GM18873 (cell line): Measurements from ENCODE around the gene TPRG1L.

ENCODE experiments used
- ATAC-seq: cut with Tn5 transposase; IDR thresholded peaks from one replicate; pipeline ENCODE4 v1.9.1; 2021; ENCODE audit warnings: mild to moderate bottlenecking, moderate library complexity, moderate number of reproducible peaks; ENCODE audit not compliant: unreplicated experiment, low FRiP score

Gene TPRG1L

DNA sequence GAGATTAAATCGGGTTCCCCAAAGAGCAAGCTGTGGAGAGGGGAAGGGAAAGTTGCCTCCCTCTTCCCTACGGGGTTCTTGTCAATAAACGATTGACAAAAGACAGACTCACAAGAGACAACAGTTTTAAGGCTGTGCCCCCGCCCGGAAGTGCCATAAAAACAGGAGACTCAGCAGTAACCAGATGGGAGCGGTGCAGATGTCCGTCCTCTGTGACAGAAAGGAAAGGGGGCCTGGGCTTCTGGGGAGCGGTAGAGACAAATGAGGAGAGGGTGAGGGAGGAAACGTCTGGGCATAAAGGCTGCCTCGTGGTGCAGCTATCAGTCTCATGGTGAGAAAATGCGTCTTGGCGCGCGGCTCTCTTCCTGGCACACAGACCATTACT lies 33.4 kb downstream of the TPRG1L start:
- no peak for ATAC-seq

DNA sequence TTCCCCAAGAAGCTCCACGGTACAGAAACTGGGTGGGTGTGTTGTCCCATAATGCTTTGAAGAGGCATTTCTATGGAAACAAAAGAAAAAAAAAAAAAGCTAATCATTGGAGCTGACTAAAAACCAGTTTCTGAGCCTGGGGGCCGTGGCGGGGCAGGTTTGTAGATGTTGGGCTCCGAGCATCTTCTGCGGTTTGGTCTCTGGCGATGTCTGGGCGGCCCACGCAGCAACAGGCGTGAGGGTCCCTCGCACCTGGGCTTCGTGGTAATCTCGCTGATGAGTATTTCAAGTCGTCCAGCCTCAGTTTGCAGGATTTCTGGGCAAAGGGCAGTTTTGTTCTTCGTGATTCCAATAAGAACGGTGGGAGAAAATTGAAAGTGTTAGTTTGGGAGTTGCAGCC lies 34.3 kb downstream of the TPRG1L start:
- no peak for ATAC-seq

DNA sequence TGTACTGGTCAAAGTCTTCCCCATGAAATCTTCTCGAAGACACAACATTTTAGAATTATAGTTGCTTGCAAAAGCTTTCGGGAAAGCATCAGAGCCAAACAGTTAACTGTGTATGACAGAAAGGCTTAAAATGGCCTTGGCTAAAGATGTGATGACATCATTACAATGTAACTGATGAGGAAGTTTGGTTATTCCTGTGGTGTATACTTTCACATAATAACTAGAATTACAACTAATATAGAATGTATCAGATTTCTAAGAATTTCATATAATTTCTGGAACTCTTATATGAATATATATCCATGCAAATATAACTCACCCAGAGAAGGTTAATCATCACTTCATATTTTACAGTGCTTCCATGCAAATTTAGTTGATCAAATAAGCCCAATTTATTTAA lies 35.9 kb downstream of the TPRG1L start:
- ATAC-seq, result no peak

DNA sequence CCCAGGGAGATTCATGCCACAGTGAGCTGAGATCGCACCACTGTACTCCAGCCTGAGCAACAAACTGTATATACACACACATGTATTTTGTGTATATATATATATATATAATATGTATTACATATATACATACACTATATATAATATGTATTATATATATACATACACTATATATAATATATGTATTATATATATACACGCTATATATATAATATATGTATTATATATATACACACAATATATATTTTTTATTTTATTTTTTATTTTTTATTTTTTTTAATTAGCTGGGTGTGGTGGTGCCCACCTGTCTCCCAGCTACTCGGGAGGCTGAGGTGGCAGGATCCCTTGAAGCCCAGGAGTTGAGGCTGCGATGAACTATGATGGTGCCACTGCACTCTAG lies 36.8 kb downstream of the TPRG1L start:
- no peak for ATAC-seq

DNA sequence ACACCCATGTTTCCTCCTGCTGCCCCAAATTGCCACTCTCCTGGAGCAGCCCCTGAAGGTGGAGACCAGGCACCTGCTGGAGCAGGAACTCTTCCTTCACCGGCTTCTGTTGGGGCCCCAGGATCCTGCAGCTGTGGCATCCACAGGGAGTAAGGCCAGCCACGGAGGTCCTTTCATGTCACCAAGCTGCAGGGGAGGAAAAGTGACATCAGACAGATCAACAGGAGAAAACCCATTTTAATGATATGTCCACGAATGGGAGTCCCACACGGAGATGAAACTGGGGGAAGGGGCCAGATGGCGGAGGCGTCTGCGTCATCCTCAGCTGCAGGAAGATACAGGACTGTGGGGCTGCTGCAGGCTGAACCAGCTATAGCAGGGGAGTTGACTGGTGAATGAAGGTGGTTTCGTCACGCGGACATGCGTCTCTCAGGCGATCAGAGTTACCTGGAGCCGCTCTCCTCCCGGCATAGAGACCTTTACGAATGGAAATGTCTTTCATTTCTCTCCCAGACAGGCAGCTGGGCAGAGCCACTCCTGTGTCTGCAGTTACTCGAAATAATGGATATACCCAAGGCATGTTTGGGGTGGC lies 37.4 kb downstream of the TPRG1L start:
- no peak for ATAC-seq

DNA sequence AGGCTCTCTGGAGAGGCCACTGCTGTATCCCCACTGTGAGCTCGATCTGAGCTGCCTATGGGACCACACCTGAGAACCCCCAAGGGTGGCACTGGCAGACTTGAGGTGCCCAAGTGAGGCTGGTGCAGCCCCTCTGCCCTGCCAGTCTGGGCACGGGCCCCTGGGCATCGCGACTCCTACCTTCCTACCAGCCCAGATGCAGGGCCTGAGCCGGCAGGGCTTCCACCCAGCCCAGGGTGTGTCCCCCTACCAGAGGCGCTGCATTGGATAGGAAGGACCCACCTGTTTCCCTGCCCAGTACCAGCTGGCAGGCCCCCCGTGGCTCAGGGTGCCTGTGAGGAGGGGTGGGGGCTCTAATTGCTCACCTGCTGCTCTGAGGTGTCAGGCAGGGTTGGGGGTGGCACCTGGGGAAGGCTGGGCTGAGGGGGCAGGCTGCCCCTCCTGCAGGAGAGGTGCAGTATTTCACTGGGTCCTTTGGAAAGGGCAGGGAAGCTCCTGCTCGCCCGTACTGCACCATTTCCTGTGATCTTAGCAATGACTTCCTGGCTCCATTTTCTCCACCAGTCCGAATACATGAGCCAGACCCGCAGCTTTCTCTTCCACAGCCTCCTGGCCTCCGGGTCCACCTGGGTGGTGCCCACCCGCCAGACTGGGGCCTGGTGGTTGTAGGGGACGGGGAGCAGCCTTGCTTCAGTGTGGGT lies 39.3 kb downstream of the TPRG1L start:
- ATAC-seq, result no peak

DNA sequence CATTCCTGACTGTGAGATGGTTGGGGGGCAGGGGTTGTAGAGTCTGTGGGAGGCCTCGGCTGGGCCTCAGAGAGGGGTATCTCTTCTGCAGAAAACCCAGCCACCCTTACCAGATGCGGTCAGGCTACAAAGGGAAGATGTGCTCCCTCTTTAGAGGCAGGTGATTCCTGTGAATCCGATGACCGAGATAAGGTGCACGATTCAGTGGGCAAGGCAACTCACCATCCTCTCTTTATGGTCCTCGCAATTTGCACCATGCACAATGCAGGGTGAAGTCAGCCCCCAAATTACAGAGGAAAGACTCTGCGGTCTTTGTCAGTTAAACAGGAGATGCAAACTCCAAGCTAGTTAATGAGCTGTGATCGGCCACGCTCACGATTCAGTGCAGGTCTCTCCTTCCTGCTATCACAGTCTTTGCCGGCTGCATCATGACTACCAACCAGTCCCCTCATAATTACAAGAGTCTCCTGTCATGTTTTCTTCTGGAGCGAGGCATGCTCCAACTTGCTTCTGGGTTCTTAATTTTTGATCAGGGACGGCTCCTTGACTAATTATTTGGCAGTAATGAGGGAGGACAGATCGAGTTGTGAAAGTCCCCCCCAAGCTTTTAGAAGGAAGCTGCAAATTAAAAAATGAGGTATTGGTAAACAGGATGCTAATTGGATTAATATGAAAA lies 40.0 kb downstream of the TPRG1L start:
- ATAC-seq, result no peak

DNA sequence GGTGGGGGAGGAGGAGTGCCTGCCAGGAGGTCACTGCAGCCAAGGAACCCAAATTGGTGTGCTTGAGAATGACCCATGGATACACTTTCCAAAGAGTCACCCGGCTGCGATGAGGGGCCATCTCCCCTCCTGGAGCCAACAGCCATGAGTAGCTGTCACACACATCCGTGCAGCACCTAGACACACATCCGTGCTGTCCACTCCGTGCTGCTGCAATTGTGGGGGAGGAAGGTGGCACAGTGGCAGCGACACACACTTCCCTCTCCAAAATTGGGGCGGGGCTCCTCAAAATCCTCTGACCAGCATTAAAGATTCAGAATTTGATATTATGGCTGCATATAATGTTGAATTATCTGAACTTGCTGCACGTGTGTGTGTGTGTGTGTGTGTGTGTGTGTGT lies 43.3 kb downstream of the TPRG1L start:
- ATAC-seq, result no peak

DNA sequence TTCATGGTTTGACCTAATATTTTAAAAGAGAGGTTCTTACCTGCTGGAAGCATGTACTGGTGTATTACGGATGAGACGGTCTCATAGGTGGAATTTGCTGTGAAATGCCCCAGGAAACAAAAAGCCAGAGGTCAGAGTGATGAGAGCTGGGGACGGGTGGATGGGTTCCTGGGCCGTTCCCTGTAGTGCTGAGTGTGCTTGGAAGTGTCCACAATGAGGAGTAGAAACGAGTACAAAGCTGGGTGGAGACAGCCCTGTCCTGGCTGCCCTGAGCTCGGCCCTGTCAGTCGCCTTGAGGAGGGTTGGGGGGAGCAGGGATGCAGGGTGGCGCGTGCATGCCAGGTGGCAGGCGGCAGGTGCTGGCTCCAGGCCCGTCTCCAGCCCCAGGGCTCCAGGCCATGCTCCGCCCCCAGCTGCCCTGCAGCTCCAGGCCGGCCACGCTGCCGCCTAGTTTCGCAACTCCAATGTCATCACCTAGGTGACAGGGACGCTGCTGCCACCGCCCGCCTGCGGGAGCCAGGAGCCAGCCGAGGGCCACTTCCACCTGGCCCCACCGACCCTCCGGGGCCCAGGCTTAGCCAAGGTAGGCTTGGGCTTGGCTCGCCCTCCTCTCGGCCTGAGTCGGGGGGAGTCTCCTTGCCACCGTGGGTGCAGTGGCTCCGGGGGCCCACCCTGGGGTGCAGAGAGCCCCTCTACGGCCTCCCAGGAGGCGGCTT lies 43.9 kb downstream of the TPRG1L start:
- ATAC-seq, result no peak

DNA sequence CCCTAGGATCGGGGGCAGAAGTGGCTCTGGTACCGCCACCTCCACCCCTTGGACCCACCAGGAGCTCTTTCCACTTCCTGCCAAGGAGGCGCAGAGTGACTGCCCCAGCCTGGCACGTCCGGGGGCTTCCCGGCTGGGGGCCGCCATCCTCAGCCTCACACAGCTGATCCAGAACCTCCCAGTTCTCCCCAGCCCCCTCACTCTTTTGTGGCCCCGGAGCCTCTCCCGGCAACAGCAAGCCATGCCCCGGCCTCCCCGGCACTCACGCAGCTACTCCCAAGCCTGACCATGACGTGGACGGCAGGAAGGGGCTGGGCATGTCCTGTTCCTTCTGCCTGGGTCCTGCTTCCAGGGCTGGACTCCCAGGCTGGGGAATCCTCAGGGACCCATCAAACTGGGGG lies 44.6 kb downstream of the TPRG1L start:
- ATAC-seq, result no peak

DNA sequence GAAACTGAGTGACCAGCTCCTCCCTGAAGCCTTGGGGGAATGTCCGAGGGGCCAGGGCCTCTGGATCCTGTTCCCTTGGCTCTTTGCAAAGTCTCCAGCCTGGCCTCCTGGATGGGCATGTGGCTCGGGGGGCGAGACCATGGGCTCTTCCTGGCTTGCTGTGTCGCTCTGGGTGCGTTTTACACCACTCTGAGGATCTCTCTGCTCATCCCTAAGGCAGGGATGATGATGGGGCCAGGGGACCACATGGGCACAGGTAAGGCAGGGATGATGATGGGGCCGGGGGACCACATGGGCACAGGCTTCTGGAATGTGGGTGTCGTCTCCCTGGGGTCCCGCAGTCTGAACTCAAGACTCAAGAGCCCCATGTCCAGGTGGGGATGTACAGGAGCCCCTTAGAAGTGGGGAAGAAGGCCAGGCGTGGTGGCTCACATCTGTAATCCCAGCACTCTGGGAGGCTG lies 45.2 kb downstream of the TPRG1L start:
- ATAC-seq, result no peak

DNA sequence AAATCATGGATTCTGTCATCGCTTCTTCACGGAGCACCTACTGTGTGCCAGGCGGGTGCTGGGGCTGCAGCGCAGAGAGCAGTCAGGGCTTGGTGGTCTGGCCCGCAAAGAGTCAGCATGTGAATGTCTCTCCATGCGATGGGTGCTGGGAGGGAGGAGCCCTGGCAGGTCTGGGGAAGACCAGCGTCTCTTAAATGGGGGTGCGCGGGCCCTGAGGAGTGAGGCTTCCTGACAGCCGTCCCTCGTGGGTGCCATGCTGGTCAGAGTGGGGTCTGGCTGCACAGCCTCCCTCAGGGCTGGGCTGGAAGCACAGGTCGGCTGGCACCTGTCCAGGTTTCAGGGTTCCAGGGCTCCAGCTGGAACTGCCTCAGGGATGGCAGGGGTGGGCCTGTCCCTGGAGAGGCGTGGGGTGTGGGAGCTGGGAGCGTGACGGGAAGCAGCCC lies 46.0 kb downstream of the TPRG1L start:
- no peak for ATAC-seq

DNA sequence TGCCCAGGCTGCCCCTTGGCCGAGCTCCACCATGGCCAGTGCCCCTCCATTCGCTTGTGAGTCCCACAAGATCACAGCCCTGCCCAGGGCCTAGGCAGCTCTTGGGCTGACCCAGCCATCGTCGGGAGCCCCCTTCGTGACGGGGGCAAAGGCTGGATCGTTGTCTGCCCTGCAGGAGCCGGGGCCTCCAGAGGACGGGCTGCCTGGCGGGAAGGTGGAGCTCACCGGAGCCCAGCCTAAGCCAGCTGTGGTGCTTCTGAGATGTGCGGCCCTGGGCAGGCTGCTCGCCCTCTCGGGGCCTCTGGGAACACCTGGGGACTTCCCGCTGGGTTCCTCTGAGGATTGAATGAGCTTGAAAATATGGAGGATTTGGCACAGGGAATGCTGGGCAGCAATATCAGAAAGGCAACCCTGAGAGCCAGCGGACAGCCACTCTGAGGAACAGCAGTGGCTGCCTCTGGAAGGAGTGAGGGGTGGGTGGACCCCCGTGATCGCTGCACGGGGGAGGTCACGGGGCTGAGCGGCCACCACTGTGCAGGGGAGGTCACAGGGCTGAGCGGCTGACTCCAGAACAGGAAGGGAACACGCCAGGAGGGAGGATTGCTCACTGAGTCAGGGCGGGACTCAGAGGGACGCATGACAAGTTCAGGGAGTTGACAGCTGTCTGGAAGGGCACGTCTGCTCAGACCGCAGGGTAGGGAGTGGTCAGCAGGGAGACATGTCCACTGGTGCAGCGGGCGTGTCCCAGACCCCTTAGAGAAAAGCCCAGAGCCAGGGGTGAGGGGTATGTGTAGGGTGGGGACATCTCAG lies 46.8 kb downstream of the TPRG1L start:
- no peak for ATAC-seq

DNA sequence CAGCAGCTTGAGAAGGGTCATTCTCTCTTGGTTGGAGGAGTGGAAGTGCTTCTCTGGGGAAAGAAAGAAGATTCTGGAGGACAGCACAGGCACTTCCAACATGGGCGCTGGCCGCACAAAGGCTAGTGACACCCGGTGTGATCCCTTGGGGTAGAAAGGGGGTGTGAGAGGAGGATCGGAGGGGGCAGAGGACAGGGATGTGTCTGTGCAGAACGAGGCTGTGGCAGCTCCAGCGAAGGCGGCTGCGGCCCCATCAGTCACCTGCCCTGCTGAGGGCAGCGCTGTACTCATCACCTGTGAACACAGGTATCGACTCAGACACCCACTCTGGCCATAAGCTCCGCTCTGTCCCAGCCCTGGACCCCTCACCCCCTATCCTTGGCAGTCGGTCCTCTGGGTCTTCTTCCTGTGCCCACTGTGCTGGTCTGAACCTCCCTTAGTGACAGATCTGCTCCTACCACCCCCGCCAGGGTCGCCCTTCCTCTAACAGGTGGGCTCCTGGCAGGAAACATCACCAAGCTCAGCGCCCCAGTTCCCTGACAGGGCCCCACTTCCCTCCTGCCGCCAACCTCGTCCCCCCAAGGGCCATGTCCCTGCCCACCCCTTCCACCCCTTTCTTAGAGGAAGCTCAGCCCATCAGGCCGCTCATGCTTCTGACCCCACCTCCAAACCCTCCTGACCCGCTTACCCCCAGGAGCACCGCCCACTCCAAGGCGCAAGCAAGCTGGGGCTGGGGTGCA lies 47.6 kb downstream of the TPRG1L start:
- no peak for ATAC-seq

DNA sequence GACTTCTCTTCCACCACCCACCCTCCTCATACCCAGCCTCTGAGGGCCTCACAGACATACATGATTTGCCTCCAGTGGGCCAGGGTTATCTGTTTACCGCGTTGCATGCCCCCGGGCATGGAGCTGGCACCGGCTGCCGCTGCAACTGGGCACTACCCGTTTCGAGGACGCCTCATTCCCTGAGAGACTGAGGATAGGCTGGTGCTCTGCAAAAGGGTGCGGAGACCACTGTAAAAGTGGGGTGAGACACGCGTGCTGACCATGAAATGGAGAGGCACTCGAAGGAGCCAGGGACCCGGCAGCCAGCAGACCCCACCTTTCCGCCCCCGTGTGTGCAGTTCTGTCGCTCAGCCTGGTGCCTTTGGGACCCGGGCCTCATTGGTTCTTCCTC lies 48.2 kb downstream of the TPRG1L start:
- ATAC-seq, result no peak

DNA sequence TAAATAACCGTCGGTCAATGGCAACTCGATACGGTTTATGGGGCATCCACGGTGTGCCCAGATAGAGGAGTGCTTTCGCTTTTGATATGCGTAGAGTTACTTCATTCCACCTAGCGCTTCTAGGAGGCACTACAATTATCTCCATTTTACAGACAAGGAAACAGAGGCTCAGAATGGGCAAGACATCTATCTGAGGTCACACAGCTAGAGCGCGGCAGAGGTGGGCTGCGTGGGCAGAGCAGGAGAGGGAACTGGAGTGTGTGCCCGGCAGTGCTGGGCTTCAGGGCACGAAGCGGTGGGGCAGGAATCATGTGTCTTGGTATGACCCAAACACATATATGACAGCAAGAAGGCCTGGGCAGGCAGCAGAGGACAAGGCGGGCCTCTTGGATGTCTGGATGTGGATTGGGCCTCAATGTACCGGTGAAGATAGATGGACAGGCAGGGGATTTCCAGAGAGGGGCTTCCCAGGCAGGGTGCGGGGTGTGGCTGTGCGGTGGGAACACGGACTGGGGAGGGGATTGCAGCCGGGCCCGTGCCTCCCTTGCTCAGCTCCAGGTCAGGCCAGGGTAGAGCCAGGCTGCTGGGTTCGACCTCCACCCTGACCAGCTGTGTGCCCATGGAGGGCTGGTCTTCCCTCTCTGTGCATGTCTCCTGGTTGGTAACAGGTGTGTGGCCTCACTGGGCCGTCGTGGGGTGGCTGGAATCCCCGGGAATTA lies 48.7 kb downstream of the TPRG1L start:
- ATAC-seq, result no peak

DNA sequence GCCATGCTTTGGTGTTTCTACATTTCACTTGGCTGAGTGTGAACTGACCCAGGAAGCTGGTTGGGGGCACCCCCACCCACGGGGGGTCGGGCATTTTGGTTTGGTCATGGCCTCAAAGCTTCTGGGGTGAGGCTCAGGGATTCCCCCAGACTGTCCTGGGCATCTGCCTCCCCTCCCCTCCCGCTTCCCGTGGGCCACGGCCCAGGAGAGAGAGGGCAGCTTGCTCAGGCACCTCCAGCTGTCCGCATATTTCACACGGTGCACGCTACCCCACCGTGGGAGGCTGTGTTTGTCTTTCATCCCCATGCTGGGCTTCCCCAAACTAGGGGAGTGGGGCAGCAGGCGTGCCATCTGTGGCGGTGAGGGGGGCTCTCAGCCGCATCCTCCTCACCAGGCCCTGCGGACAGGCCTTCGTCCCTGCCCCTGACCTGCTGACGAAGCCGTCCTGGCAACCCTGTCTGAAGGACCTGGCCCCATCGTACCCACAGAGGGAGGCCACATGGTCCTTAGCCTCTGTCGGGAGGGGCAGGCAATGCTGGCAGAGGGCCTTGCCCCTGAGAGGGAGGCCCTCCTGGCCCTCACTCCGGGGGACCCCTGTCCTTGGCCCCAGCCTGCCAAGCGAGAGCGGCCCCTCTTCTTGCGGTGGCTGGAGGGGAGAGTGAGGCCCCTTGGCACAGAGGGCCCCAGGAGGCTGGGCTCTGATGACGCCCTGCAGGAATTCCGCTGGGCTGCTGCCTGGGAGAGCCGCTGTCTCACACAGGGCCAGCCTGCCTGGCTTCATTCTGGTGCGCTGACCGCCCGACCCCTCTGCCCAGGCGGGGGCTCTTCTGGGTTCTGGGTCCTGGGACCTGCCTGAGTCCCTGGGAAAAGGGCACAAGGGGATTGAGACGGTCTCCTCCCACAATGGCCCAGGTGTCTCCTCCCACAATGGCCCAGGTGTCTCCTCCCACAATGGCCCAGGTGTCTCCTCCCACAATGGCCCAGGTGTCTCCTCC lies 49.6 kb downstream of the TPRG1L start:
- ATAC-seq, result no peak

DNA sequence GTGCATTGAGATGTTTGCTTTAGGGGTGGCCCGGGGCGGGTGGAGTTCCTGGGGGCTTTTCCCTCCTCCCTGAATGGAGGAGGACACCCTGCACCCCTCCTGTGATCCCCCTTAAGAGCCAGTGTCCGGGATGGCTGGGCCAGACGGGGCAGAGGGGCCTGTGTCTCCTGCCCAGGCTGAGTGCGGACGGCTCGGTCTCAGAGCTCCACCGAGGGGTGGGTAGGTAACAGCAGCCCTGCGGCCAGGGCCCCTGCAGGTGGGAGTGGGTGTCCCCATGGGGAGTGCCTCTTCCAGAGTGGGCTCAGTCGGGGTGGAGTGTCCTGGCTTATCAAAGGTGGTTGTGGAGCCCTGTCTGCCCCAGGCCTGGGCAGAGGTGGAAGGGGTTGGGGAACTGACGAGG lies 50.6 kb downstream of the TPRG1L start:
- ATAC-seq, result no peak
